K562 (cell line): ENCODE measurements around the gene CYSTM1. TPM values are rescaled to one million over a fixed set of nuclear protein-coding genes. Genes with fewer than 3 reads are reported as not detected.

ENCODE experiments used
- BRF1 ChIP-seq: IDR thresholded peaks from 3 replicates; pipeline ENCODE4 v1.6.1; 2011; ENCODE audit warnings: borderline replicate concordance, mild to moderate bottlenecking; ENCODE audit not compliant: insufficient read length; ENCODE audit errors: extremely low read depth
- DDX20 ChIP-seq: fragments of 450-650 bp; IDR thresholded peaks from 2 replicates; pipeline ENCODE4 v1.6.1; 2016; ENCODE audit warnings: missing genetic modification characterization, low read depth, mild to moderate bottlenecking, missing compliant biosample characterization, moderate library complexity
- FOXJ3 ChIP-seq: sonication (generic); formaldehyde crosslinking; IDR thresholded peaks from 2 replicates; pipeline ENCODE4 v1.4.0; 2020; ENCODE audit warnings: mild to moderate bottlenecking, missing genetic modification reagents
- HIVEP1 ChIP-seq: fragments of 250-450 bp; sonication (Bioruptor Pico); IDR thresholded peaks from 2 replicates; pipeline ENCODE4 v1.4.0; 2020; ENCODE audit warnings: mild to moderate bottlenecking
- ILF3 ChIP-seq: fragments of 450-650 bp; IDR thresholded peaks from 2 replicates; pipeline ENCODE4 v1.6.1; 2018; ENCODE audit warnings: antibody characterized with exemption, mild to moderate bottlenecking, moderate library complexity, borderline replicate concordance
- NCOA2 ChIP-seq, 2 experiments: fragments of 450-650 bp; IDR thresholded peaks; 2 replicates each; pipeline ENCODE4 v1.6.1; 2018; ENCODE audit warnings: mild to moderate bottlenecking in 2 of 2, moderate library complexity in 1 of 2; ENCODE audit not compliant: partially characterized antibody in 2 of 2
- PRPF4 ChIP-seq: fragments of 200-400 bp; formaldehyde crosslinking; IDR thresholded peaks from one replicate; pipeline ENCODE4 v1.6.1; 2017; ENCODE audit warnings: low read length, low read depth, mild to moderate bottlenecking; ENCODE audit not compliant: insufficient read depth, poor library complexity, severe bottlenecking
- SMAD4 ChIP-seq: fragments of 250-450 bp; sonication (Bioruptor Pico); conservative IDR thresholded peaks from 2 replicates; pipeline ENCODE4 v1.8.0; 2021; ENCODE audit warnings: inconsistent platforms, mild to moderate bottlenecking, moderate library complexity
- SMARCB1 ChIP-seq: IDR thresholded peaks from 2 replicates; pipeline ENCODE4 v1.6.1; 2011; ENCODE audit warnings: improper control_type of control experiment, low read depth; ENCODE audit not compliant: insufficient read length
- STAT5A ChIP-seq: IDR thresholded peaks from 2 replicates; pipeline ENCODE4 v1.6.1; 2012; ENCODE audit warnings: low read length, inconsistent platforms, borderline replicate concordance
- STAT5B ChIP-seq: fragments of 250-450 bp; sonication (Bioruptor Pico); IDR thresholded peaks from 2 replicates; pipeline ENCODE4 v1.8.0; 2021; ENCODE audit warnings: mild to moderate bottlenecking, inconsistent platforms
- TEAD1 ChIP-seq, 2 experiments: fragments of 450-650 bp in 1 of 2; sonication (generic) in 1 of 2; formaldehyde crosslinking; IDR thresholded peaks; 2 replicates each; pipeline versions ENCODE4 v1.4.0 to v1.8.0; 2020 to 2022; ENCODE audit warnings: mild to moderate bottlenecking in 2 of 2, missing genetic modification reagents in 1 of 2
- WHSC1 ChIP-seq: IDR thresholded peaks from one replicate; pipeline ENCODE4 v1.6.1; 2012; ENCODE audit warnings: low read length, control low read depth, inconsistent platforms
- ZNF197 ChIP-seq: fragments of 200-800 bp; sonication (Bioruptor generic); IDR thresholded peaks from 2 replicates; pipeline ENCODE4 v1.6.1; 2016; ENCODE audit warnings: low read depth, missing genetic modification characterization, missing compliant biosample characterization
- ZNF311 ChIP-seq: fragments of 250-450 bp; sonication (Bioruptor Pico); IDR thresholded peaks from 2 replicates; pipeline ENCODE4 v1.4.0; 2020; ENCODE audit warnings: mild to moderate bottlenecking, moderate library complexity
- ZNF695 ChIP-seq: fragments of 450-650 bp; formaldehyde crosslinking; IDR thresholded peaks from 2 replicates; pipeline ENCODE4 v1.4.0; 2020; ENCODE audit warnings: mild to moderate bottlenecking, moderate library complexity
- polyA plus RNA-seq, 8 experiments: library from polyadenylated mRNA; depleted of rRNA in 4 of 8; stranded (reverse) in 5 of 8; unstranded in 3 of 8; fragments of >200 nt; fragmentation: Nextera tagmentation in 2 of 8; fragmentation: Illumina TruSeq in 1 of 8; extraction: Ambion mirVana in 2 of 8; extraction: Trizol in 1 of 8; gene quantifications; 2 replicates each; pipeline versions ENCODE4 v1.2.1 to v1.2.3, GENCODE V29; 2011 to 2014; ENCODE audit warnings: inconsistent platforms in 1 of 8, missing spikeins in 1 of 8
- total RNA-seq, 7 experiments: library from RNA; depleted of rRNA in 6 of 7; stranded (reverse); fragments of >200 nt in 6 of 7; fragmentation: Illumina TruSeq in 2 of 7; extraction: Trizol in 2 of 7; gene quantifications; 2 replicates each; pipeline versions ENCODE4 v1.2.1 to v1.2.3, GENCODE V29; 2011 to 2021; ENCODE audit warnings: low replicate concordance in 1 of 7
- TF ChIP-seq, protein P1 (sequence below): IDR thresholded peaks from 2 replicates; pipeline ENCODE4 v1.6.1; 2016; ENCODE audit warnings: missing genetic modification characterization, missing compliant biosample characterization
- TF ChIP-seq, protein P2 (sequence below): fragments of 250-450 bp; sonication (Bioruptor Pico); IDR thresholded peaks from 2 replicates; pipeline ENCODE4 v1.4.0; 2020
- TF ChIP-seq, protein P3 (sequence below), 2 experiments: fragments of 200-800 bp in 1 of 2; sonication (Bioruptor generic) in 1 of 2; sonication (generic) in 1 of 2; formaldehyde crosslinking in 1 of 2; IDR thresholded peaks in 1 of 2; conservative IDR thresholded peaks in 1 of 2; 2 replicates each; pipeline versions ENCODE4 v1.5.0 to v1.6.1; 2016 to 2020; ENCODE audit warnings: missing compliant biosample characterization in 1 of 2, missing genetic modification characterization in 1 of 2, missing genetic modification reagents in 1 of 2
- TF ChIP-seq, protein P4 (sequence below): IDR thresholded peaks from 3 replicates; pipeline ENCODE4 v1.6.1; 2011; ENCODE audit warnings: borderline replicate concordance, mild to moderate bottlenecking, moderate library complexity; ENCODE audit not compliant: insufficient read length; ENCODE audit errors: extremely low read depth

Gene CYSTM1
- total and polyA plus RNA-seq, 9 of the 15 experiments (the other 6 are each of a cell fraction or from before 2014, with no cell fraction given) = 76.1 to 422 (median 108) TPM

DNA sequence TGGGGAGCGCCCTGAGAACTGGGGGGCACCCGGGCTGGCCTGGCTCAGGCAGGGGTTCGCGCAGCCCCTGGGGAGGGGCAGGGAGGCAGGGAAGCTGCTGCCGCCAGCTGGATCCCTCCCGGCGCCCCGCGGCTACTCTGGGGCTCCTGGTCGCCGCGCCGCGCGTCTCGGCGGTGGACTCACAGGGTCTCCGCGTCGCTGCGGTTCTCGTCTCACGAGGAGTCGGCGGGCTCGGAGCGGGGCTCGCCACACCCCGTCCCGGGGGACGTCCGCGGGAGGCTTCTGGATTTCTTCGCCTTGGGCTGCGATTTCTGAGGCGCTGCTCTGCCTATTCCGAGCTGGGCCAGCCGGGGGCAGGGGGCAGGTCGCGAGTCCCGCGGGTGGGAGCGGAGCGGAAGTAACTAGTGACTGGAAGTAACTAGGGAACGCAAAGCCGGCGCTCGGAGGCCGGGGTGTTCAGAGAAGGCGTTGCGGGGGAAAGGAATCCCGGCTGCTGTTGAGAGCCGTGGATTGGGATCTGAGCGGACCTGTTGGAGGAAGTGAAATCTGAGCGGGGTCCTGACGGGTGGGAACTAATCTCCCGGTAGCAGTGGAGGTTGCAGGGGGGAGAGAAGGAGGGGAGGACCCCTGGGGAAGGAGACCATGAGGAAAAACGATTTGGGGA is 511 bp downstream of the CYSTM1 start (continued):
- TF ChIP-seq TEAD1 (CRISPR knock-in tag; IDR thresholded peaks at IDR 0.05) (peak in 1 of 2 experiments; percentile 36; a peak in 1 of 4 replicates), STAT5A (no peak), ZNF695 (no peak), HIVEP1 (CRISPR knock-in tag) (no peak), ZNF197 (no peak), BRF1 (no peak), SMARCB1 (no peak), NCOA2 (IDR thresholded peaks at IDR 0.05; ENCODE audit: partially characterized antibody in 2 of 2) (no peak), DDX20 (tag) (no peak), ZNF311 (CRISPR knock-in tag) (no peak), FOXJ3 (CRISPR knock-in tag) (no peak), ILF3 (no peak), STAT5B (CRISPR knock-in tag) (no peak), SMAD4 (CRISPR knock-in tag) (0 out of 2 replicates have a peak, but pooled peaks have one; percentile 61), WHSC1 (no peak), PRPF4 (no peak)
- TF ChIP-seq, protein P1, sequence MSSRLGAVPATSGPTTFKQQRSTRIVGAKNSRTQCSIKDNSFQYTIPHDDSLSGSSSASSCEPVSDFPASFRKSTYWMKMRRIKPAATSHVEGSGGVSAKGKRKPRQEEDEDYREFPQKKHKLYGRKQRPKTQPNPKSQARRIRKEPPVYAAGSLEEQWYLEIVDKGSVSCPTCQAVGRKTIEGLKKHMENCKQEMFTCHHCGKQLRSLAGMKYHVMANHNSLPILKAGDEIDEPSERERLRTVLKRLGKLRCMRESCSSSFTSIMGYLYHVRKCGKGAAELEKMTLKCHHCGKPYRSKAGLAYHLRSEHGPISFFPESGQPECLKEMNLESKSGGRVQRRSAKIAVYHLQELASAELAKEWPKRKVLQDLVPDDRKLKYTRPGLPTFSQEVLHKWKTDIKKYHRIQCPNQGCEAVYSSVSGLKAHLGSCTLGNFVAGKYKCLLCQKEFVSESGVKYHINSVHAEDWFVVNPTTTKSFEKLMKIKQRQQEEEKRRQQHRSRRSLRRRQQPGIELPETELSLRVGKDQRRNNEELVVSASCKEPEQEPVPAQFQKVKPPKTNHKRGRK (tag) = no peak
- TF ChIP-seq, protein P2, sequence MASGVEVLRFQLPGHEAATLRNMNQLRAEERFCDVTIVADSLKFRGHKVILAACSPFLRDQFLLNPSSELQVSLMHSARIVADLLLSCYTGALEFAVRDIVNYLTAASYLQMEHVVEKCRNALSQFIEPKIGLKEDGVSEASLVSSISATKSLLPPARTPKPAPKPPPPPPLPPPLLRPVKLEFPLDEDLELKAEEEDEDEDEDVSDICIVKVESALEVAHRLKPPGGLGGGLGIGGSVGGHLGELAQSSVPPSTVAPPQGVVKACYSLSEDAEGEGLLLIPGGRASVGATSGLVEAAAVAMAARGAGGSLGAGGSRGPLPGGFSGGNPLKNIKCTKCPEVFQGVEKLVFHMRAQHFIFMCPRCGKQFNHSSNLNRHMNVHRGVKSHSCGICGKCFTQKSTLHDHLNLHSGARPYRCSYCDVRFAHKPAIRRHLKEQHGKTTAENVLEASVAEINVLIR (CRISPR knock-in tag) = no peak
- TF ChIP-seq, protein P3, sequence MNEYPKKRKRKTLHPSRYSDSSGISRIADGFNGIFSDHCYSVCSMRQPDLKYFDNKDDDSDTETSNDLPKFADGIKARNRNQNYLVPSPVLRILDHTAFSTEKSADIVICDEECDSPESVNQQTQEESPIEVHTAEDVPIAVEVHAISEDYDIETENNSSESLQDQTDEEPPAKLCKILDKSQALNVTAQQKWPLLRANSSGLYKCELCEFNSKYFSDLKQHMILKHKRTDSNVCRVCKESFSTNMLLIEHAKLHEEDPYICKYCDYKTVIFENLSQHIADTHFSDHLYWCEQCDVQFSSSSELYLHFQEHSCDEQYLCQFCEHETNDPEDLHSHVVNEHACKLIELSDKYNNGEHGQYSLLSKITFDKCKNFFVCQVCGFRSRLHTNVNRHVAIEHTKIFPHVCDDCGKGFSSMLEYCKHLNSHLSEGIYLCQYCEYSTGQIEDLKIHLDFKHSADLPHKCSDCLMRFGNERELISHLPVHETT (CRISPR knock-in tag; conservative IDR thresholded peaks at IDR 0.05 in 1 of 2, IDR thresholded peaks at IDR 0.05 in 1 of 2) = no peak
- TF ChIP-seq, protein P4, sequence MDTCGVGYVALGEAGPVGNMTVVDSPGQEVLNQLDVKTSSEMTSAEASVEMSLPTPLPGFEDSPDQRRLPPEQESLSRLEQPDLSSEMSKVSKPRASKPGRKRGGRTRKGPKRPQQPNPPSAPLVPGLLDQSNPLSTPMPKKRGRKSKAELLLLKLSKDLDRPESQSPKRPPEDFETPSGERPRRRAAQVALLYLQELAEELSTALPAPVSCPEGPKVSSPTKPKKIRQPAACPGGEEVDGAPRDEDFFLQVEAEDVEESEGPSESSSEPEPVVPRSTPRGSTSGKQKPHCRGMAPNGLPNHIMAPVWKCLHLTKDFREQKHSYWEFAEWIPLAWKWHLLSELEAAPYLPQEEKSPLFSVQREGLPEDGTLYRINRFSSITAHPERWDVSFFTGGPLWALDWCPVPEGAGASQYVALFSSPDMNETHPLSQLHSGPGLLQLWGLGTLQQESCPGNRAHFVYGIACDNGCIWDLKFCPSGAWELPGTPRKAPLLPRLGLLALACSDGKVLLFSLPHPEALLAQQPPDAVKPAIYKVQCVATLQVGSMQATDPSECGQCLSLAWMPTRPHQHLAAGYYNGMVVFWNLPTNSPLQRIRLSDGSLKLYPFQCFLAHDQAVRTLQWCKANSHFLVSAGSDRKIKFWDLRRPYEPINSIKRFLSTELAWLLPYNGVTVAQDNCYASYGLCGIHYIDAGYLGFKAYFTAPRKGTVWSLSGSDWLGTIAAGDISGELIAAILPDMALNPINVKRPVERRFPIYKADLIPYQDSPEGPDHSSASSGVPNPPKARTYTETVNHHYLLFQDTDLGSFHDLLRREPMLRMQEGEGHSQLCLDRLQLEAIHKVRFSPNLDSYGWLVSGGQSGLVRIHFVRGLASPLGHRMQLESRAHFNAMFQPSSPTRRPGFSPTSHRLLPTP = no peak
